HEK293 (cell line): ENCODE data around the gene HDGF.

Source experiments
- CTCF ChIP-seq: fragments of 450-650 bp; formaldehyde crosslinking; IDR thresholded peaks from 2 replicates; pipeline ENCODE4 v1.5.1; 2016; ENCODE audit warnings: missing biosample characterization, missing genetic modification characterization
- GLIS1 ChIP-seq: fragments of 450-650 bp; formaldehyde crosslinking; IDR thresholded peaks from 2 replicates; pipeline ENCODE4 v1.5.1; 2016; ENCODE audit warnings: missing biosample characterization, missing genetic modification characterization
- KLF17 ChIP-seq: fragments of 450-650 bp; formaldehyde crosslinking; IDR thresholded peaks from 2 replicates; pipeline ENCODE4 v1.5.1; 2016; ENCODE audit warnings: missing biosample characterization, missing genetic modification characterization
- ZBTB7A ChIP-seq: fragments of 450-650 bp; formaldehyde crosslinking; IDR thresholded peaks from 2 replicates; pipeline ENCODE4 v1.5.1; 2016; ENCODE audit warnings: low read depth, missing biosample characterization, missing genetic modification characterization
- ZNF155 ChIP-seq: fragments of 450-650 bp; formaldehyde crosslinking; IDR thresholded peaks from 2 replicates; pipeline ENCODE4 v1.5.1; 2016; ENCODE audit warnings: missing biosample characterization, missing genetic modification characterization
- ZNF174 ChIP-seq: fragments of 450-650 bp; formaldehyde crosslinking; IDR thresholded peaks from 2 replicates; pipeline ENCODE4 v1.5.0; 2017; ENCODE audit warnings: missing biosample characterization, mild to moderate bottlenecking, missing genetic modification characterization
- ZNF350 ChIP-seq: fragments of 450-650 bp; formaldehyde crosslinking; IDR thresholded peaks from 2 replicates; pipeline ENCODE4 v1.5.0; 2017; ENCODE audit warnings: missing biosample characterization, mild to moderate bottlenecking, missing genetic modification characterization
- ZNF571 ChIP-seq: fragments of 450-650 bp; formaldehyde crosslinking; IDR thresholded peaks from 2 replicates; pipeline ENCODE4 v1.5.0; 2017; ENCODE audit warnings: missing biosample characterization, missing genetic modification characterization
- ZNF704 ChIP-seq: fragments of 450-650 bp; formaldehyde crosslinking; IDR thresholded peaks from 2 replicates; pipeline ENCODE4 v1.5.1; 2016; ENCODE audit warnings: missing biosample characterization, missing genetic modification characterization
- ZNF76 ChIP-seq: fragments of 450-650 bp; formaldehyde crosslinking; IDR thresholded peaks from 2 replicates; pipeline ENCODE4; 2016; ENCODE audit warnings: low read depth, missing biosample characterization, missing genetic modification characterization, borderline replicate concordance
- TF ChIP-seq, protein P1 (sequence below): fragments of 450-650 bp; formaldehyde crosslinking; IDR thresholded peaks from 2 replicates; pipeline ENCODE4 v1.5.1; 2016; ENCODE audit warnings: missing biosample characterization, missing genetic modification characterization, low read depth
- TF ChIP-seq, protein P2 (sequence below): fragments of 450-650 bp; formaldehyde crosslinking; IDR thresholded peaks from 2 replicates; pipeline ENCODE4 v1.5.1; 2016; ENCODE audit warnings: missing biosample characterization, missing genetic modification characterization

DNA sequence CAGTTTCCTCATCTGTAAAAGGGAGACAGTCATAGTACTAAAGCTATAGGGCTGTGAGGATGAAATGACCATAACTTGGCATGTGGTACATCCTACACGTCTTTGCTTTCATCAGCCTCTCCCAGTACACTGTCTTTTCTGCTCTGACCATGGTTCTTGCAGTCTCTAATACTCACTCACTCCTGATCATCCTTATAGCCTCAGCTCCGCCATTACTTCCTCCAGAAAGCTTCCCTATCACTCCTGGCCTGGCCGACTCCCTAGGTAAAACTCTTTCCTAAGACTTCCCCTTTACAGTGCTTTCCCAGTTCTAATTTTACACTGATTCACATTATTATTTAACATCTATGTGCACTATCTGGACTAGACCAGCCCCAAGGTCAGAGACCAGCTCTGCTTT, 5.6 kb downstream of the HDGF start:
- TF ChIP-seq ZNF155 (tag by site-specific recombination), result no peak
- no peak for TF ChIP-seq CTCF (tag by site-specific recombination)
- TF ChIP-seq ZNF350 (tag by site-specific recombination), result no peak
- TF ChIP-seq KLF17 (tag by site-specific recombination), result no peak
- TF ChIP-seq ZNF704 (tag by site-specific recombination), result no peak
- TF ChIP-seq, protein P1, sequence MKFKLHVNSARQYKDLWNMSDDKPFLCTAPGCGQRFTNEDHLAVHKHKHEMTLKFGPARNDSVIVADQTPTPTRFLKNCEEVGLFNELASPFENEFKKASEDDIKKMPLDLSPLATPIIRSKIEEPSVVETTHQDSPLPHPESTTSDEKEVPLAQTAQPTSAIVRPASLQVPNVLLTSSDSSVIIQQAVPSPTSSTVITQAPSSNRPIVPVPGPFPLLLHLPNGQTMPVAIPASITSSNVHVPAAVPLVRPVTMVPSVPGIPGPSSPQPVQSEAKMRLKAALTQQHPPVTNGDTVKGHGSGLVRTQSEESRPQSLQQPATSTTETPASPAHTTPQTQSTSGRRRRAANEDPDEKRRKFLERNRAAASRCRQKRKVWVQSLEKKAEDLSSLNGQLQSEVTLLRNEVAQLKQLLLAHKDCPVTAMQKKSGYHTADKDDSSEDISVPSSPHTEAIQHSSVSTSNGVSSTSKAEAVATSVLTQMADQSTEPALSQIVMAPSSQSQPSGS, result no peak
- TF ChIP-seq ZNF76 (tag by site-specific recombination), result no peak
- TF ChIP-seq GLIS1, result no peak
- no peak for TF ChIP-seq ZNF571
- TF ChIP-seq, protein P2, sequence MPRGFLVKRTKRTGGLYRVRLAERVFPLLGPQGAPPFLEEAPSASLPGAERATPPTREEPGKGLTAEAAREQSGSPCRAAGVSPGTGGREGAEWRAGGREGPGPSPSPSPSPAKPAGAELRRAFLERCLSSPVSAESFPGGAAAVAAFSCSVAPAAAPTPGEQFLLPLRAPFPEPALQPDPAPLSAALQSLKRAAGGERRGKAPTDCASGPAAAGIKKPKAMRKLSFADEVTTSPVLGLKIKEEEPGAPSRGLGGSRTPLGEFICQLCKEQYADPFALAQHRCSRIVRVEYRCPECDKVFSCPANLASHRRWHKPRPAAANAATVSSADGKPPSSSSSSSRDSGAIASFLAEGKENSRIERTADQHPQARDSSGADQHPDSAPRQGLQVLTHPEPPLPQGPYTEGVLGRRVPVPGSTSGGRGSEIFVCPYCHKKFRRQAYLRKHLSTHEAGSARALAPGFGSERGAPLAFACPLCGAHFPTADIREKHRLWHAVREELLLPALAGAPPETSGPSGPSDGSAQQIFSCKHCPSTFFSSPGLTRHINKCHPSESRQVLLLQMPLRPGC (tag by site-specific recombination), result no peak
- TF ChIP-seq ZBTB7A, result no peak
- no peak for TF ChIP-seq ZNF174 (tag by site-specific recombination)
